WTC11 (cell line): ENCODE data around the gene PCSK5. TPM values are rescaled to one million over a fixed set of nuclear protein-coding genes. Genes with fewer than 3 reads are reported as not detected.
A peak's percentile ranks its signal among the peaks of the same experiment; 100 is the strongest.

Experiments used
- ATAC-seq: fragments of 200-7000 bp; cut with Tn5 transposase; 2 replicates; pipeline ENCODE4 v1.10.0; 2021; ENCODE audit warnings: mild to moderate bottlenecking, moderate library complexity
- CTCF ChIA-PET: fragments of 300-600 bp; sonication (Branson Sonifier 250); formaldehyde crosslinking; loops from one replicate; lab custom pipeline; 2021; ENCODE audit warnings: antibody characterized with exemption; lab: Charles Lee
- POLR2A ChIA-PET: fragments of 350-600 bp; sonication (Branson Sonifier 250); formaldehyde crosslinking; loops from one replicate; lab custom pipeline; 2021; ENCODE audit warnings: antibody characterized with exemption; lab: Charles Lee
- DNase-seq: peaks from one replicate; pipeline ENCODE4 v3.0.0; 2021; ENCODE audit warnings: low spot score
- H3K27ac Mint-ChIP-seq: 2 replicates; pipeline ENCODE4 v1.8.0; 2021; ENCODE audit warnings: mixed read lengths
- H3K27me3 Mint-ChIP-seq: 2 replicates; pipeline ENCODE4 v1.8.0; 2021; ENCODE audit warnings: low read depth, mild to moderate bottlenecking, moderate library complexity, mixed read lengths
- H3K36me3 Mint-ChIP-seq: 2 replicates; pipeline ENCODE4 v1.8.0; 2021; ENCODE audit warnings: mixed read lengths
- H3K4me1 Mint-ChIP-seq: 2 replicates; pipeline ENCODE4 v1.8.0; 2022; ENCODE audit warnings: mixed read lengths
- H3K4me3 Mint-ChIP-seq: 2 replicates; pipeline ENCODE4 v1.8.0; 2021; ENCODE audit warnings: mild to moderate bottlenecking, moderate library complexity, mixed read lengths
- H3K9me3 Mint-ChIP-seq: 2 replicates; pipeline ENCODE4 v1.8.0; 2021; ENCODE audit warnings: mixed read lengths
- AR ChIP-seq: fragments of 250-450 bp; sonication (Bioruptor Pico); IDR thresholded peaks from 2 replicates; pipeline ENCODE4 v1.9.0; 2021; ENCODE audit warnings: mild to moderate bottlenecking
- ATF2 ChIP-seq: sonication (generic); formaldehyde crosslinking; IDR thresholded peaks from 2 replicates; pipeline ENCODE4 v1.8.1; 2022; ENCODE audit warnings: low read depth, missing genetic modification reagents, borderline replicate concordance
- ATF6 ChIP-seq: sonication (generic); formaldehyde crosslinking; IDR thresholded peaks from 2 replicates; pipeline ENCODE4 v1.8.1; 2023; ENCODE audit warnings: mild to moderate bottlenecking, missing genetic modification reagents
- CDX4 ChIP-seq: fragments of 250-450 bp; sonication (Bioruptor Pico); IDR thresholded peaks from 2 replicates; pipeline ENCODE4 v1.9.0; 2021; ENCODE audit warnings: moderate library complexity, mild to moderate bottlenecking, inconsistent platforms, borderline replicate concordance
- FOXK1 ChIP-seq: sonication (generic); formaldehyde crosslinking; IDR thresholded peaks from 2 replicates; pipeline ENCODE4 v1.8.0; 2022; ENCODE audit warnings: mild to moderate bottlenecking, moderate library complexity, missing genetic modification reagents
- JAZF1 ChIP-seq: fragments of 250-450 bp; sonication (Bioruptor Pico); IDR thresholded peaks from 2 replicates; pipeline ENCODE4 v1.9.0; 2021; ENCODE audit warnings: moderate library complexity, mild to moderate bottlenecking, inconsistent platforms
- JUN ChIP-seq: sonication (generic); formaldehyde crosslinking; IDR thresholded peaks from 2 replicates; pipeline ENCODE4 v1.8.0; 2023; ENCODE audit warnings: mild to moderate bottlenecking, missing genetic modification reagents
- NR2C2 ChIP-seq: sonication (generic); formaldehyde crosslinking; IDR thresholded peaks from 2 replicates; pipeline ENCODE4 v1.8.0; 2022; ENCODE audit warnings: mild to moderate bottlenecking, missing genetic modification reagents
- OVOL2 ChIP-seq: fragments of 250-450 bp; sonication (Bioruptor Pico); IDR thresholded peaks from 2 replicates; pipeline ENCODE4 v1.9.0; 2021; ENCODE audit warnings: mild to moderate bottlenecking, borderline replicate concordance
- STAT6 ChIP-seq: sonication (generic); formaldehyde crosslinking; conservative IDR thresholded peaks from 2 replicates; pipeline ENCODE4 v1.8.1; 2023; ENCODE audit warnings: mild to moderate bottlenecking, low read depth, missing genetic modification reagents, moderate library complexity
- TCF7 ChIP-seq: sonication (generic); formaldehyde crosslinking; IDR thresholded peaks from 2 replicates; pipeline ENCODE4 v1.8.0; 2022; ENCODE audit warnings: mild to moderate bottlenecking, low read depth, missing genetic modification reagents, moderate library complexity
- TP53 ChIP-seq: sonication (generic); formaldehyde crosslinking; IDR thresholded peaks from 2 replicates; pipeline ENCODE4 v1.8.1; 2023; ENCODE audit warnings: mild to moderate bottlenecking, missing genetic modification reagents
- ZBTB21 ChIP-seq: sonication (generic); formaldehyde crosslinking; IDR thresholded peaks from 2 replicates; pipeline ENCODE4 v1.8.1; 2023; ENCODE audit warnings: mild to moderate bottlenecking, missing genetic modification reagents, borderline replicate concordance
- ZNF219 ChIP-seq: sonication (generic); formaldehyde crosslinking; IDR thresholded peaks from 2 replicates; pipeline ENCODE4 v1.8.0; 2023; ENCODE audit warnings: missing genetic modification reagents, mild to moderate bottlenecking, borderline replicate concordance
- ZNF281 ChIP-seq: sonication (generic); formaldehyde crosslinking; IDR thresholded peaks from 2 replicates; pipeline ENCODE4 v1.8.0; 2023; ENCODE audit warnings: mild to moderate bottlenecking, missing genetic modification reagents
- ZNF416 ChIP-seq: fragments of 250-450 bp; sonication (Bioruptor Pico); IDR thresholded peaks from 2 replicates; pipeline ENCODE4 v1.9.0; 2021; ENCODE audit warnings: mild to moderate bottlenecking, inconsistent platforms
- total RNA-seq: library from RNA; stranded (reverse); gene quantifications from 3 replicates; pipeline ENCODE4 v1.2.3, GENCODE V29; 2021
- TF ChIP-seq, protein P1 (sequence below): sonication (generic); formaldehyde crosslinking; IDR thresholded peaks from 2 replicates; pipeline ENCODE4 v1.8.0; 2022; ENCODE audit warnings: mild to moderate bottlenecking, missing genetic modification reagents

PCSK5 gene
- total RNA-seq, 1 experiment from 2014 or later = 30.6 TPM

DNA sequence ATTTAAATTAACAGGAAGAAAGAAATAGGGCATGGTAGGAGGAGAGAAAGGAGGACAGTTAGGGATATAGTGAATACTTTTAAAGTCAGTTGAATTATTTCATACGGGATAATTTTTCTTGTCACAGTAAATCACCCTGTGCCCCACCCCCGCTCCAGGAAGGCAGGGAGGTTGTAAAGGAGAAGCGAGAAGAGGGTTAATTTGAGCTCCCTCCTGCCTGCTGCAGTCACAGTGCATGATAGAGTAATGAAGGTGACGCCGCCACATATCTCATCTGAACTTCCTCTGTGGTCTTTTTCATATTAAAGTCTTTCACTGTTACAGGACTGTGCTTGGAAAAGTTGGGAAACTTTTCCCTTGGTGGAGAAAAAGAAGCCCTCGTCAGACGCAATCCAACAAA, 896 bp upstream of the PCSK5 start:
- DNase-seq (no peak), ATAC-seq (no peak)
- Mint-ChIP-seq H3K27me3 (peaks cover 21% of the 10 kb centered on the region), H3K9me3 (no peaks in the 10 kb centered on the region), H3K27ac (no peak overlapping the region), H3K4me3 (peak overlapping the region; percentile 87)
- CTCF ChIA-PET = interaction anchor here (0.6 to 3.0 kb wide), 3 partner anchors 23 to 89 kb away, joined by 3 to 11 read pairs (median 9); no protein-coding TSS in a partner anchor
- POLR2A ChIA-PET = interaction anchor here (1.0 to 1.2 kb wide), 3 partner anchors 21 to 410 kb away, joined by 3 to 5 read pairs (median 5); no protein-coding TSS in a partner anchor
- TF ChIP-seq JAZF1 (no peak), JUN (CRISPR knock-in tag) (no peak), CDX4 (CRISPR knock-in tag) (no peak), ATF2 (CRISPR knock-in tag) (no peak), OVOL2 (CRISPR knock-in tag) (no peak), TP53 (no peak), ZNF281 (no peak), FOXK1 (CRISPR knock-in tag) (no peak), TCF7 (no peak), ATF6 (CRISPR knock-in tag) (no peak), ZNF416 (CRISPR knock-in tag) (no peak), STAT6 (CRISPR knock-in tag) (no peak), AR (CRISPR knock-in tag) (no peak), ZBTB21 (CRISPR knock-in tag) (no peak), NR2C2 (no peak), ZNF219 (CRISPR knock-in tag) (no peak)
- TF ChIP-seq, protein P1, sequence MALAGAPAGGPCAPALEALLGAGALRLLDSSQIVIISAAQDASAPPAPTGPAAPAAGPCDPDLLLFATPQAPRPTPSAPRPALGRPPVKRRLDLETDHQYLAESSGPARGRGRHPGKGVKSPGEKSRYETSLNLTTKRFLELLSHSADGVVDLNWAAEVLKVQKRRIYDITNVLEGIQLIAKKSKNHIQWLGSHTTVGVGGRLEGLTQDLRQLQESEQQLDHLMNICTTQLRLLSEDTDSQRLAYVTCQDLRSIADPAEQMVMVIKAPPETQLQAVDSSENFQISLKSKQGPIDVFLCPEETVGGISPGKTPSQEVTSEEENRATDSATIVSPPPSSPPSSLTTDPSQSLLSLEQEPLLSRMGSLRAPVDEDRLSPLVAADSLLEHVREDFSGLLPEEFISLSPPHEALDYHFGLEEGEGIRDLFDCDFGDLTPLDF (CRISPR knock-in tag) = no peak
- TF ChIP-seq, all 79 proteins: peak for 0
- H3K36me3 Mint-ChIP-seq = no peaks in the 10 kb centered on the region
- H3K4me1 Mint-ChIP-seq = peaks cover 33% of the 10 kb centered on the region
